GM19324 (cell line): ENCODE measurements around the gene C2CD2L.
"Not testable (repeated sequence)": the region's sequence is repeated elsewhere in the genome, so short reads cannot be mapped to it uniquely, and the experiment has no call there.

ENCODE experiments used
- ATAC-seq: cut with Tn5 transposase; IDR thresholded peaks from one replicate; pipeline ENCODE4 v1.9.1; 2021; ENCODE audit warnings: mild to moderate bottlenecking, moderate library complexity; ENCODE audit not compliant: unreplicated experiment, low FRiP score

C2CD2L gene

GRCh38 chr11:119147604-119148333 lies 40.6 kb downstream of the C2CD2L start:
- ATAC-seq, result no peak

- no peak for ATAC-seq
Observed at GRCh38 chr11:119148720-119149017, 41.5 kb downstream of the C2CD2L start.

- no peak for ATAC-seq
Observed at GRCh38 chr11:119149018-119149785, 42.1 kb downstream of the C2CD2L start, which contains the start of gene ABCG4. ABCG4 (plus strand) TSS chr11:119149052; CDS start chr11:119149966, 914 bp downstream.

- ATAC-seq, result no peak
Observed at GRCh38 chr11:119149786-119150275, 42.7 kb downstream of the C2CD2L start.

GRCh38 chr11:119152043-119152442 lies 44.9 kb downstream of the C2CD2L start:
- no peak for ATAC-seq

- no peak for ATAC-seq
Observed at GRCh38 chr11:119152604-119153003, 45.5 kb downstream of the C2CD2L start.

- no peak for ATAC-seq
Observed at GRCh38 chr11:119153049-119153818, 46.1 kb downstream of the C2CD2L start.

- ATAC-seq, result no peak
Observed at GRCh38 chr11:119154178-119154577, 47.0 kb downstream of the C2CD2L start.

GRCh38 chr11:119155733-119156492 lies 48.8 kb downstream of the C2CD2L start:
- no peak for ATAC-seq

- ATAC-seq, result no peak
Observed at GRCh38 chr11:119156496-119156895, 49.4 kb downstream of the C2CD2L start.

GRCh38 chr11:119157063-119157462 lies 49.9 kb downstream of the C2CD2L start:
- no peak for ATAC-seq

GRCh38 chr11:119158467-119158866 lies 51.3 kb downstream of the C2CD2L start:
- ATAC-seq, result no peak

- ATAC-seq, result no peak
Observed at GRCh38 chr11:119160151-119160550, 53.0 kb downstream of the C2CD2L start.

GRCh38 chr11:119161871-119162270 lies 54.7 kb downstream of the C2CD2L start:
- ATAC-seq, result no peak

- ATAC-seq, result no peak
Observed at GRCh38 chr11:119166368-119167076, 59.4 kb downstream of the C2CD2L start.

- ATAC-seq, result not testable (repeated sequence)
Observed at GRCh38 chr11:119167077-119167458, 59.9 kb downstream of the C2CD2L start.

- ATAC-seq, result no peak
Observed at GRCh38 chr11:119167933-119168332, 60.8 kb downstream of the C2CD2L start.
